DOHH2 (cell line): Measurements from ENCODE around the gene KCNIP4.

Experiments
- H3F3A ChIP-seq: fragments of 200-600 bp; sonication (generic), shearing (Covaris generic); 2 replicates; pipeline ENCODE4 v1.6.0; 2016; ENCODE audit warnings: antibody characterized with exemption, mild to moderate bottlenecking; ENCODE audit not compliant: control insufficient read depth, insufficient read depth
- H3K27ac ChIP-seq: fragments of 200-600 bp; sonication (generic); 2 replicates; pipeline ENCODE4 v1.5.1; 2014; ENCODE audit warnings: low read depth, mild to moderate bottlenecking, low read length, moderate library complexity
- H3K27me3 ChIP-seq: fragments of 200-600 bp; sonication (generic); 2 replicates; pipeline ENCODE4 v1.6.1; 2014; ENCODE audit warnings: mild to moderate bottlenecking, low read length, mixed read lengths; ENCODE audit not compliant: control insufficient read depth
- H3K36me3 ChIP-seq: fragments of 200-600 bp; sonication (generic); 2 replicates; pipeline ENCODE4 v1.6.1; 2014; ENCODE audit warnings: mild to moderate bottlenecking, low read length, moderate library complexity, mixed read lengths; ENCODE audit not compliant: control insufficient read depth
- H3K4me1 ChIP-seq: fragments of 200-600 bp; sonication (generic); 2 replicates; pipeline ENCODE4 v1.6.1; 2014; ENCODE audit warnings: mild to moderate bottlenecking, low read length, mixed read lengths; ENCODE audit not compliant: control insufficient read depth
- H3K4me2 ChIP-seq: fragments of 200-600 bp; sonication (generic); 2 replicates; pipeline ENCODE4 v1.6.0; 2014; ENCODE audit warnings: mild to moderate bottlenecking, low read length, moderate library complexity
- H3K4me3 ChIP-seq: fragments of 200-600 bp; sonication (generic); 2 replicates; pipeline ENCODE4 v1.5.1; 2014; ENCODE audit warnings: mild to moderate bottlenecking, low read length, mixed read lengths
- H3K79me2 ChIP-seq: fragments of 200-600 bp; sonication (generic); 2 replicates; pipeline ENCODE4 v1.6.1; 2014; ENCODE audit warnings: mild to moderate bottlenecking, low read length, mixed read lengths; ENCODE audit not compliant: control insufficient read depth
- H3K9me2 ChIP-seq: fragments of 200-600 bp; sonication (generic); replicated peaks from 2 replicates; pipeline ENCODE4 v1.6.1; 2014; ENCODE audit warnings: mild to moderate bottlenecking, low read length, mixed read lengths; ENCODE audit not compliant: control insufficient read depth
- H3K9me3 ChIP-seq: fragments of 200-600 bp; sonication (generic); 2 replicates; pipeline ENCODE4 v1.6.1; 2014; ENCODE audit warnings: antibody characterized with exemption, low read length, mixed read lengths; ENCODE audit not compliant: control insufficient read depth, insufficient read depth
- H4K20me1 ChIP-seq: fragments of 200-600 bp; sonication (generic); 2 replicates; pipeline ENCODE4 v1.6.0; 2014; ENCODE audit warnings: low read depth, mild to moderate bottlenecking, antibody characterized with exemption, low read length, moderate library complexity; ENCODE audit not compliant: control insufficient read depth, insufficient read depth
- CTCF ChIP-seq: fragments of 200-600 bp; sonication (generic); IDR thresholded peaks from one replicate; pipeline ENCODE4 v1.5.1; 2014; ENCODE audit warnings: antibody characterized with exemption, mild to moderate bottlenecking, low read depth, low read length; ENCODE audit not compliant: poor library complexity, severe bottlenecking
- EZH2phosphoT487 ChIP-seq: fragments of 200-600 bp; sonication (generic); IDR thresholded peaks from 2 replicates; pipeline ENCODE4 v1.6.1; 2017; ENCODE audit warnings: borderline replicate concordance, mild to moderate bottlenecking, antibody characterized with exemption, low read length, moderate library complexity, mixed read lengths

KCNIP4 gene

GRCh38 chr4:21211846-21212245, 736.7 kb downstream of the KCNIP4 start:
- no peak overlapping the region for H3K4me2 ChIP-seq
- no peaks in the 10 kb centered on the region for H3K4me1 ChIP-seq
- H4K20me1 ChIP-seq: no peaks in the 10 kb centered on the region
- no peaks in the 10 kb centered on the region for H3K79me2 ChIP-seq
- H3K4me3 ChIP-seq: no peak overlapping the region
- no peaks in the 10 kb centered on the region for H3K36me3 ChIP-seq
- no peaks in the 10 kb centered on the region for H3K9me3 ChIP-seq
- no peak overlapping the region for H3K27ac ChIP-seq
- H3F3A ChIP-seq: no peaks in the 10 kb centered on the region
- H3K27me3 ChIP-seq: no peaks in the 10 kb centered on the region
- no peaks in the 10 kb centered on the region for H3K9me2 ChIP-seq
- TF ChIP-seq CTCF (no peak), EZH2phosphoT487 (no peak)

GRCh38 chr4:21209860-21210259, 738.7 kb downstream of the KCNIP4 start:
- Histone ChIP-seq H3K4me2 (no peak overlapping the region), H3F3A (no peaks in the 10 kb centered on the region), H3K36me3 (no peaks in the 10 kb centered on the region), H3K4me1 (no peaks in the 10 kb centered on the region), H3K79me2 (no peaks in the 10 kb centered on the region), H3K27me3 (no peaks in the 10 kb centered on the region), H3K27ac (no peak overlapping the region), H3K9me3 (no peaks in the 10 kb centered on the region), H3K9me2 (no peaks in the 10 kb centered on the region), H4K20me1 (no peaks in the 10 kb centered on the region), H3K4me3 (no peak overlapping the region)
- TF ChIP-seq EZH2phosphoT487 (no peak), CTCF (no peak)

- Histone ChIP-seq H3K4me3 (no peak overlapping the region), H3K27me3 (no peaks in the 10 kb centered on the region), H3F3A (no peaks in the 10 kb centered on the region), H3K27ac (no peak overlapping the region), H3K79me2 (no peaks in the 10 kb centered on the region), H3K4me2 (no peak overlapping the region), H3K9me3 (no peaks in the 10 kb centered on the region), H4K20me1 (no peaks in the 10 kb centered on the region), H3K4me1 (no peaks in the 10 kb centered on the region), H3K9me2 (no peaks in the 10 kb centered on the region), H3K36me3 (no peaks in the 10 kb centered on the region)
- TF ChIP-seq CTCF (no peak), EZH2phosphoT487 (no peak)
Measured at GRCh38 chr4:21205821-21206531, 742.6 kb downstream of the KCNIP4 start.
